ENCODE data around the gene PTPRE.

The PTPRE gene

GRCh38 chr10:128029290-128029651 lies 122.4 kb downstream of the PTPRE start:
- DNase-seq, result no peak

GRCh38 chr10:128029731-128030369 lies 122.9 kb downstream of the PTPRE start:
- DNase-seq, result no peak

- no peak for DNase-seq
Measured at GRCh38 chr10:128030498-128031072, 123.7 kb downstream of the PTPRE start.

GRCh38 chr10:128031216-128031615 lies 124.3 kb downstream of the PTPRE start:
- no peak for DNase-seq

- no peak for DNase-seq
Measured at GRCh38 chr10:128032466-128032865, 125.6 kb downstream of the PTPRE start.

GRCh38 chr10:128035557-128035973 lies 128.7 kb downstream of the PTPRE start:
- DNase-seq, result no peak

- DNase-seq, result no peak
Measured at GRCh38 chr10:128036011-128036615, 129.2 kb downstream of the PTPRE start.

GRCh38 chr10:128036746-128037543 lies 130.0 kb downstream of the PTPRE start:
- no peak for DNase-seq

- no peak for DNase-seq
Measured at GRCh38 chr10:128040096-128040495, 133.2 kb downstream of the PTPRE start.

- no peak for DNase-seq
Measured at GRCh38 chr10:128040681-128041080, 133.8 kb downstream of the PTPRE start.

GRCh38 chr10:128042131-128042610 lies 135.3 kb downstream of the PTPRE start:
- DNase-seq, result no peak

GRCh38 chr10:128043259-128044045 lies 136.5 kb downstream of the PTPRE start:
- no peak for DNase-seq

- DNase-seq, result no peak
Measured at GRCh38 chr10:128044186-128044585, 137.3 kb downstream of the PTPRE start.

GRCh38 chr10:128044961-128045832 lies 138.3 kb downstream of the PTPRE start:
- no peak for DNase-seq

- no peak for DNase-seq
Measured at GRCh38 chr10:128045833-128046120, 138.9 kb downstream of the PTPRE start.

- no peak for DNase-seq
Measured at GRCh38 chr10:128046156-128046952, 139.5 kb downstream of the PTPRE start.

GRCh38 chr10:128046953-128047290 lies 140.0 kb downstream of the PTPRE start:
- DNase-seq, result no peak

GRCh38 chr10:128047351-128047750 lies 140.4 kb downstream of the PTPRE start:
- no peak for DNase-seq

GRCh38 chr10:128047991-128048818 lies 141.3 kb downstream of the PTPRE start:
- DNase-seq, result no peak

GRCh38 chr10:128048819-128049210 lies 141.9 kb downstream of the PTPRE start:
- no peak for DNase-seq

Data from SHP77 treated with DMSO at 0.1 percent for 48 hours (cell line).